PC-9 (cell line): ENCODE measurements around the gene TACC3. TPM values are rescaled to one million over a fixed set of nuclear protein-coding genes. Genes with fewer than 3 reads are reported as not detected.
A peak's percentile ranks its signal among the peaks of the same experiment; 100 is the strongest.

ENCODE experiments used
- BruUV-seq: library from RNA; stranded (reverse); fragments of 400-500 nt; replicated peaks from 2 replicates; lab custom pipeline; 2021; lab: Mats Ljungman, UMichigan
- CTCF ChIA-PET: fragments of 300-600 bp; sonication (Branson Sonifier 250); formaldehyde crosslinking; loops from one replicate; lab custom pipeline; 2022; ENCODE audit warnings: antibody characterized with exemption; lab: Charles Lee
- POLR2A ChIA-PET: fragments of 300-600 bp; sonication (Branson Sonifier 250); formaldehyde crosslinking; loops from one replicate; lab custom pipeline; 2022; ENCODE audit warnings: antibody characterized with exemption; ENCODE audit not compliant: unreplicated experiment; lab: Charles Lee
- DNase-seq, 2 experiments: peaks; one replicate each; pipeline versions ENCODE4 v3.0.0 to v3.0.0-alpha.2; 2015 to 2022; ENCODE audit warnings: mixed read lengths in 1 of 2
- H2AFZ ChIP-seq: fragments of 200-600 bp; sonication (generic); 2 replicates; pipeline ENCODE4 v1.8.1; 2017; ENCODE audit warnings: antibody characterized with exemption
- H3F3A ChIP-seq: fragments of 200-600 bp; sonication (generic); 2 replicates; pipeline ENCODE4 v1.8.1; 2017; ENCODE audit warnings: antibody characterized with exemption, mild to moderate bottlenecking, low read depth; ENCODE audit not compliant: insufficient read depth
- H3K27ac ChIP-seq: fragments of 200-600 bp; sonication (generic); 2 replicates; pipeline ENCODE4 v1.6.1; 2016; ENCODE audit warnings: mixed run types
- H3K27me3 ChIP-seq: fragments of 200-600 bp; sonication (generic); 2 replicates; pipeline ENCODE4 v1.6.1; 2016; ENCODE audit warnings: low read depth, mixed run types; ENCODE audit not compliant: insufficient read depth
- H3K36me3 ChIP-seq: fragments of 200-600 bp; sonication (generic); 2 replicates; pipeline ENCODE4 v1.6.1; 2016; ENCODE audit warnings: low read depth, mixed run types
- H3K4me1 ChIP-seq: fragments of 200-600 bp; sonication (generic); replicated peaks from 2 replicates; pipeline ENCODE4 v1.6.1; 2016; ENCODE audit warnings: mixed run types; ENCODE audit not compliant: insufficient read depth
- H3K4me2 ChIP-seq: fragments of 200-600 bp; sonication (generic); 2 replicates; pipeline ENCODE4 v1.6.1; 2017; ENCODE audit warnings: mixed run types
- H3K4me3 ChIP-seq: fragments of 200-600 bp; sonication (generic); 2 replicates; pipeline ENCODE4 v1.6.1; 2016; ENCODE audit warnings: mixed run types
- H3K79me2 ChIP-seq: fragments of 200-600 bp; sonication (generic); 2 replicates; pipeline ENCODE4 v1.6.1; 2017; ENCODE audit warnings: low read depth, mixed run types
- H3K9me2 ChIP-seq: fragments of 200-600 bp; sonication (generic); 2 replicates; pipeline ENCODE4 v1.8.1; 2017; ENCODE audit warnings: mild to moderate bottlenecking; ENCODE audit not compliant: insufficient read depth
- H3K9me3 ChIP-seq: fragments of 200-600 bp; sonication (generic); 2 replicates; pipeline ENCODE4 v1.8.1; 2016; ENCODE audit warnings: low read depth; ENCODE audit not compliant: insufficient read depth
- H4K20me1 ChIP-seq: fragments of 200-600 bp; sonication (generic); 2 replicates; pipeline ENCODE4 v1.8.1; 2017; ENCODE audit not compliant: insufficient read depth
- CTCF ChIP-seq: fragments of 200-600 bp; sonication (generic); conservative IDR thresholded peaks from 2 replicates; pipeline ENCODE4 v1.6.1; 2017; ENCODE audit warnings: mixed run types, antibody characterized with exemption, mild to moderate bottlenecking, moderate library complexity
- EZH2 ChIP-seq: fragments of 200-600 bp; sonication (generic); IDR thresholded peaks from 2 replicates; pipeline ENCODE4 v1.8.0; 2017; ENCODE audit warnings: antibody characterized with exemption, low read depth
- intact Hi-C: fragments of 100-400 bp; cut with micrococcal nuclease; formaldehyde crosslinking; loops from one replicate; pipeline ENCODE4 v1.10.0; 2022; ENCODE audit not compliant: unreplicated experiment
- total RNA-seq: library from RNA; stranded (reverse); gene quantifications from 2 replicates; pipeline ENCODE4 v1.2.3, GENCODE V29; 2021

The TACC3 gene
- total RNA-seq, 1 experiment from 2014 or later = 134 TPM

GRCh38 chr4:1720163-1720983 is 948 bp upstream of the TACC3 start:
- H3K27me3 ChIP-seq = no peaks in the 10 kb centered on the region
- peaks cover 20% of the 10 kb centered on the region; the same call in 1 of the 2 replicates for H4K20me1 ChIP-seq
- ChIA-PET POLR2A (interaction anchor here (0.6 kb wide), 1 partner anchor 669 kb away, joined by 4 read pairs; no protein-coding TSS in a partner anchor), CTCF (interaction anchor here (1.1 kb wide), 1 partner anchor 7 kb away, joined by 3 read pairs; no protein-coding TSS in a partner anchor)
- peaks cover 25% of the 10 kb centered on the region for H3K4me1 ChIP-seq
- no peaks in the 10 kb centered on the region for H3K9me2 ChIP-seq
- H3K27ac ChIP-seq = peak overlapping the region; percentile 48
- peak overlapping the region; percentile 50; the same call in 1 of the 2 replicates for H2AFZ ChIP-seq
- no TSS peak for BruUV-seq
- H3K9me3 ChIP-seq = no peaks in the 10 kb centered on the region
- TF ChIP-seq CTCF (no peak), EZH2 (no peak)
- peak overlapping the region; percentile 89 for H3K4me2 ChIP-seq
- H3F3A ChIP-seq = peaks cover 28% of the 10 kb centered on the region; the same call in 1 of the 2 replicates
- intact Hi-C loops = loop anchor here (10.0 kb wide), 2 partner anchors 174 to 376 kb away; partner anchors contain the start of gene UVSSA
- peak overlapping the region; percentile 81 for H3K4me3 ChIP-seq
- peaks cover 88% of the 10 kb centered on the region for H3K79me2 ChIP-seq
- 0 out of 2 replicates have a peak, but pooled peaks cover 2% of the 10 kb centered on the region for H3K36me3 ChIP-seq
- no peak for DNase-seq

GRCh38 chr4:1721666-1722550 is 587 bp downstream of the TACC3 start:
- Histone ChIP-seq H3K9me2 (no peaks in the 10 kb centered on the region), H3K4me1 (peaks cover 41% of the 10 kb centered on the region), H2AFZ (peak overlapping the region; percentile 74), H3K9me3 (no peaks in the 10 kb centered on the region), H3K4me3 (peak overlapping the region; percentile 93), H3K4me2 (peak overlapping the region; percentile 95), H3K27ac (no peak overlapping the region), H4K20me1 (peaks cover 15% of the 10 kb centered on the region; the same call in 1 of the 2 replicates), H3K36me3 (0 out of 2 replicates have a peak, but pooled peaks cover 9% of the 10 kb centered on the region), H3K79me2 (peaks cover 82% of the 10 kb centered on the region), H3K27me3 (no peaks in the 10 kb centered on the region), H3F3A (peaks cover 41% of the 10 kb centered on the region)
- no peak for TF ChIP-seq CTCF
- TF ChIP-seq EZH2 = no peak
- ChIA-PET POLR2A (interaction anchor here (0.6 kb wide), 1 partner anchor 60 kb away, joined by 4 read pairs; no protein-coding TSS in a partner anchor), CTCF (interaction anchor here (0.8 kb wide), 1 partner anchor 28 kb away, joined by 4 read pairs; no protein-coding TSS in a partner anchor)
- intact Hi-C loops = loop anchor here (10.0 kb wide), 2 partner anchors 173 to 377 kb away; partner anchors contain the start of gene UVSSA
- no peak for DNase-seq
- no TSS peak for BruUV-seq
